Ishikawa (cell line): ENCODE data around the gene PLBD1.

Experiments
- CEBPB ChIP-seq: IDR thresholded peaks from 2 replicates; pipeline ENCODE4 v1.6.1; 2012
- CREB1 ChIP-seq: IDR thresholded peaks from 2 replicates; pipeline ENCODE4 v1.6.1; 2012; ENCODE audit warnings: low read depth
- EGR1 ChIP-seq: IDR thresholded peaks from 2 replicates; pipeline ENCODE4 v1.6.1; 2012
- EP300 ChIP-seq: IDR thresholded peaks from 2 replicates; pipeline ENCODE4 v1.6.1; 2012; ENCODE audit warnings: borderline replicate concordance
- FOXM1 ChIP-seq: IDR thresholded peaks from 2 replicates; pipeline ENCODE4 v1.6.1; 2012; ENCODE audit warnings: low read depth, borderline replicate concordance
- TAF1 ChIP-seq: IDR thresholded peaks from 2 replicates; pipeline ENCODE4 v1.6.1; 2012; ENCODE audit warnings: low read depth, mild to moderate bottlenecking
- TCF12 ChIP-seq: IDR thresholded peaks from 2 replicates; pipeline ENCODE4 v1.6.1; 2012; ENCODE audit warnings: low read depth
- YY1 ChIP-seq: IDR thresholded peaks from 2 replicates; pipeline ENCODE4 v1.6.1; 2012; ENCODE audit warnings: low read depth
- TF ChIP-seq, protein P1 (sequence below): IDR thresholded peaks from 2 replicates; pipeline ENCODE4 v1.6.1; 2012
- TF ChIP-seq, protein P2 (sequence below): IDR thresholded peaks from 2 replicates; pipeline ENCODE4 v1.6.1; 2012
- TF ChIP-seq, protein P3 (sequence below): IDR thresholded peaks from 2 replicates; pipeline ENCODE4 v1.6.1; 2012; ENCODE audit warnings: low read depth, mild to moderate bottlenecking

DNA sequence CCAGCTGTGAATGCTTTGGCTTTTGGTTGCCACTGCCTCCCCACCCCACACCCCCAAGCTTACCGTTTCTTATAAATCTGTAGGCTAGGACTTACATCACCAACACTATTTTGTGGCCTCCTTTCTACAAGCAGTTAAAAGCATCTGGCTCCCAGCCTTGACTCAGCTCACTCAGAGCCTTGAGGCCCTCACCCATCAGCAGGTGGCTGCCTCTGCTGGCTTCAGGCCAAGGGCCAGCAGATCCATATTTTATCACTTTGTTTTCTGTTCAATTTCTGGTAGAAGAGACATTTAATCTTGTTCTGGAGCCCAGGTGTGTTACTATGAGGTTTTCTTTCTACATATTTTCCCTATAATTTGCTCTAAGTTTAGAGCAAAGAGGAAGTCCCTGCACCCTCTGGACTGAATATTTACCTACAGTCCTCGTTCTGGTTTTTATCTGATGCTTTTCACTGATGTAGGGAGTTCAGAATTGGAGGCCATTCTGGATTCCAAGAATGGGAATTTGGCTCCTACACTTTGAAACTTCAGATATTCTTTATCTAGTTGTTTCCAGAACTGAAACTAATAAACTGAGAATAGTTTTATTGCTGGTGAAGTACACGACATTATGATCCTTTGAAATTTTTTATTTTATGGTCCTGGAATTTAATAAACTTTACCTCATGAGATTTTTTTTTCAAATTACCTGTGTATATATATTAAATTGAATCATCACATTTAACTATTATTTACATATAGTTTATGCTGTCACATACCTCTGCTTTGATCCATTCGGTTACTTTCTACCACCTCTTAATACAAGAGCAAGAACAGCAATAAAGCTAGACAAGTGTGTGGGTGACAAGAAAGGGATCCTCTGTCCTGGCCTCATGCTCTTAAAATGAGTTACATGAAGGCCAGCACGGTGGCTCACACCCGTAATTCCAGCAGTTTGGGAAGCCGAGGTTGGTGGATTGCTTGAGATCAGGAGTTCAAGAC is 22.2 kb downstream of the PLBD1 start:
- no peak for TF ChIP-seq EGR1
- no peak for TF ChIP-seq CEBPB
- no peak for TF ChIP-seq EP300
- TF ChIP-seq TCF12 = no peak
- TF ChIP-seq FOXM1 = no peak
- no peak for TF ChIP-seq YY1
- TF ChIP-seq, protein P1, sequence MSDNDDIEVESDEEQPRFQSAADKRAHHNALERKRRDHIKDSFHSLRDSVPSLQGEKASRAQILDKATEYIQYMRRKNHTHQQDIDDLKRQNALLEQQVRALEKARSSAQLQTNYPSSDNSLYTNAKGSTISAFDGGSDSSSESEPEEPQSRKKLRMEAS = no peak
- TF ChIP-seq TAF1 = no peak
- TF ChIP-seq, protein P2, sequence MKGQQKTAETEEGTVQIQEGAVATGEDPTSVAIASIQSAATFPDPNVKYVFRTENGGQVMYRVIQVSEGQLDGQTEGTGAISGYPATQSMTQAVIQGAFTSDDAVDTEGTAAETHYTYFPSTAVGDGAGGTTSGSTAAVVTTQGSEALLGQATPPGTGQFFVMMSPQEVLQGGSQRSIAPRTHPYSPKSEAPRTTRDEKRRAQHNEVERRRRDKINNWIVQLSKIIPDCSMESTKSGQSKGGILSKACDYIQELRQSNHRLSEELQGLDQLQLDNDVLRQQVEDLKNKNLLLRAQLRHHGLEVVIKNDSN = no peak
- no peak for TF ChIP-seq CREB1
- TF ChIP-seq, protein P3, sequence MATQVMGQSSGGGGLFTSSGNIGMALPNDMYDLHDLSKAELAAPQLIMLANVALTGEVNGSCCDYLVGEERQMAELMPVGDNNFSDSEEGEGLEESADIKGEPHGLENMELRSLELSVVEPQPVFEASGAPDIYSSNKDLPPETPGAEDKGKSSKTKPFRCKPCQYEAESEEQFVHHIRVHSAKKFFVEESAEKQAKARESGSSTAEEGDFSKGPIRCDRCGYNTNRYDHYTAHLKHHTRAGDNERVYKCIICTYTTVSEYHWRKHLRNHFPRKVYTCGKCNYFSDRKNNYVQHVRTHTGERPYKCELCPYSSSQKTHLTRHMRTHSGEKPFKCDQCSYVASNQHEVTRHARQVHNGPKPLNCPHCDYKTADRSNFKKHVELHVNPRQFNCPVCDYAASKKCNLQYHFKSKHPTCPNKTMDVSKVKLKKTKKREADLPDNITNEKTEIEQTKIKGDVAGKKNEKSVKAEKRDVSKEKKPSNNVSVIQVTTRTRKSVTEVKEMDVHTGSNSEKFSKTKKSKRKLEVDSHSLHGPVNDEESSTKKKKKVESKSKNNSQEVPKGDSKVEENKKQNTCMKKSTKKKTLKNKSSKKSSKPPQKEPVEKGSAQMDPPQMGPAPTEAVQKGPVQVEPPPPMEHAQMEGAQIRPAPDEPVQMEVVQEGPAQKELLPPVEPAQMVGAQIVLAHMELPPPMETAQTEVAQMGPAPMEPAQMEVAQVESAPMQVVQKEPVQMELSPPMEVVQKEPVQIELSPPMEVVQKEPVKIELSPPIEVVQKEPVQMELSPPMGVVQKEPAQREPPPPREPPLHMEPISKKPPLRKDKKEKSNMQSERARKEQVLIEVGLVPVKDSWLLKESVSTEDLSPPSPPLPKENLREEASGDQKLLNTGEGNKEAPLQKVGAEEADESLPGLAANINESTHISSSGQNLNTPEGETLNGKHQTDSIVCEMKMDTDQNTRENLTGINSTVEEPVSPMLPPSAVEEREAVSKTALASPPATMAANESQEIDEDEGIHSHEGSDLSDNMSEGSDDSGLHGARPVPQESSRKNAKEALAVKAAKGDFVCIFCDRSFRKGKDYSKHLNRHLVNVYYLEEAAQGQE = no peak
